WTC11 (cell line): ENCODE results near the gene UBL4B.

Source experiments
- ETV6 ChIP-seq: sonication (generic); formaldehyde crosslinking; IDR thresholded peaks from 2 replicates; pipeline ENCODE4 v1.8.1; 2022; ENCODE audit warnings: mild to moderate bottlenecking, missing genetic modification reagents
- ZNF263 ChIP-seq: sonication (generic); formaldehyde crosslinking; IDR thresholded peaks from 2 replicates; pipeline ENCODE4 v1.8.1; 2022; ENCODE audit warnings: low read depth, mild to moderate bottlenecking, moderate library complexity, missing genetic modification reagents
- TF ChIP-seq, protein P1 (sequence below): fragments of 200-600 bp; IDR thresholded peaks from 2 replicates; pipeline ENCODE4 v1.8.0; 2022; ENCODE audit warnings: antibody characterized with exemption
- TF ChIP-seq, protein P2 (sequence below): sonication (generic); formaldehyde crosslinking; IDR thresholded peaks from 2 replicates; pipeline ENCODE4 v1.8.0; 2022; ENCODE audit warnings: mild to moderate bottlenecking, missing genetic modification reagents
- TF ChIP-seq, protein P3 (sequence below): sonication (generic); formaldehyde crosslinking; IDR thresholded peaks from 2 replicates; pipeline ENCODE4 v1.8.1; 2022; ENCODE audit warnings: low read depth, missing genetic modification reagents, borderline replicate concordance

DNA sequence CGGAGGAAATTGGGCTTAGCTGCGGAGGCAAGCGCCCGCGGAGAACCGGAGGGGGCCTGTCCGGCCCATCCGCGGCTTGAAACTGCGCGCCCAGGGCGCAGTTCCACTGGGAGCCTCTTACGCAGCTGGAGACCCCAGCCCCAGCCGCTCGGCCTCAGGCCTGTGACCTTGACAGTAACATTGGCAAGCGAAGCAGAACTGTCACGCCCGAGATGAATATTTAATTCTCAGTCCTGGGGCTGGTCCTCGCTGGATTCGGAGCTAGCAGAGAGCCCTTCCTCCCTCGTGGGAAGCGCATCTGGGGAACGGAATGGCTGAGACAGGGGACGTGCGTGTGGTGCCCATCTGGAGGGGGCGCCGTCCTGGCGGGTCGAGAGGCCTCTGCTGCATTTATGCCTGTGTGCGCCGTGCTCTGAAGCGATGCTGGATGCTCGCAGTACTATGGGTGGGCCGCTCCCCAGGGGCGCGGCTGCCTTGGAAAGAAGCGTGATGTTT is 39.0 kb downstream of the UBL4B start:
- no peak for TF ChIP-seq ETV6 (CRISPR knock-in tag)
- TF ChIP-seq, protein P1, sequence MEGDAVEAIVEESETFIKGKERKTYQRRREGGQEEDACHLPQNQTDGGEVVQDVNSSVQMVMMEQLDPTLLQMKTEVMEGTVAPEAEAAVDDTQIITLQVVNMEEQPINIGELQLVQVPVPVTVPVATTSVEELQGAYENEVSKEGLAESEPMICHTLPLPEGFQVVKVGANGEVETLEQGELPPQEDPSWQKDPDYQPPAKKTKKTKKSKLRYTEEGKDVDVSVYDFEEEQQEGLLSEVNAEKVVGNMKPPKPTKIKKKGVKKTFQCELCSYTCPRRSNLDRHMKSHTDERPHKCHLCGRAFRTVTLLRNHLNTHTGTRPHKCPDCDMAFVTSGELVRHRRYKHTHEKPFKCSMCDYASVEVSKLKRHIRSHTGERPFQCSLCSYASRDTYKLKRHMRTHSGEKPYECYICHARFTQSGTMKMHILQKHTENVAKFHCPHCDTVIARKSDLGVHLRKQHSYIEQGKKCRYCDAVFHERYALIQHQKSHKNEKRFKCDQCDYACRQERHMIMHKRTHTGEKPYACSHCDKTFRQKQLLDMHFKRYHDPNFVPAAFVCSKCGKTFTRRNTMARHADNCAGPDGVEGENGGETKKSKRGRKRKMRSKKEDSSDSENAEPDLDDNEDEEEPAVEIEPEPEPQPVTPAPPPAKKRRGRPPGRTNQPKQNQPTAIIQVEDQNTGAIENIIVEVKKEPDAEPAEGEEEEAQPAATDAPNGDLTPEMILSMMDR, result no peak
- TF ChIP-seq, protein P2, sequence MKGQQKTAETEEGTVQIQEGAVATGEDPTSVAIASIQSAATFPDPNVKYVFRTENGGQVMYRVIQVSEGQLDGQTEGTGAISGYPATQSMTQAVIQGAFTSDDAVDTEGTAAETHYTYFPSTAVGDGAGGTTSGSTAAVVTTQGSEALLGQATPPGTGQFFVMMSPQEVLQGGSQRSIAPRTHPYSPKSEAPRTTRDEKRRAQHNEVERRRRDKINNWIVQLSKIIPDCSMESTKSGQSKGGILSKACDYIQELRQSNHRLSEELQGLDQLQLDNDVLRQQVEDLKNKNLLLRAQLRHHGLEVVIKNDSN (CRISPR knock-in tag), result no peak
- TF ChIP-seq ZNF263, result no peak
- TF ChIP-seq, protein P3, sequence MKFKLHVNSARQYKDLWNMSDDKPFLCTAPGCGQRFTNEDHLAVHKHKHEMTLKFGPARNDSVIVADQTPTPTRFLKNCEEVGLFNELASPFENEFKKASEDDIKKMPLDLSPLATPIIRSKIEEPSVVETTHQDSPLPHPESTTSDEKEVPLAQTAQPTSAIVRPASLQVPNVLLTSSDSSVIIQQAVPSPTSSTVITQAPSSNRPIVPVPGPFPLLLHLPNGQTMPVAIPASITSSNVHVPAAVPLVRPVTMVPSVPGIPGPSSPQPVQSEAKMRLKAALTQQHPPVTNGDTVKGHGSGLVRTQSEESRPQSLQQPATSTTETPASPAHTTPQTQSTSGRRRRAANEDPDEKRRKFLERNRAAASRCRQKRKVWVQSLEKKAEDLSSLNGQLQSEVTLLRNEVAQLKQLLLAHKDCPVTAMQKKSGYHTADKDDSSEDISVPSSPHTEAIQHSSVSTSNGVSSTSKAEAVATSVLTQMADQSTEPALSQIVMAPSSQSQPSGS, result no peak
